ENCODE measurements around the gene OR52I2. TPM values are rescaled to one million over a fixed set of nuclear protein-coding genes. Genes with fewer than 3 reads are reported as not detected.
A peak's percentile ranks its signal among the peaks of the same experiment; 100 is the strongest.

The OR52I2 gene
- total RNA-seq, 1 donor from 2014 or later: not detected

GRCh38 chr11:4580124-4580523 lies 1.4 kb upstream of the OR52I2 start:
- Mint-ChIP-seq H3K4me1 (ENCODE audit: low read depth) (no peaks in the 10 kb centered on the region), H3K9me3 (ENCODE audit: low read depth) (no peaks in the 10 kb centered on the region), H3K27me3 (ENCODE audit: low read depth) (peaks cover 30% of the 10 kb centered on the region), H3K4me3 (ENCODE audit: unreplicated experiment) (no peak overlapping the region), H3K36me3 (ENCODE audit: low read depth) (peaks cover 2% of the 10 kb centered on the region), H3K27ac (ENCODE audit: unreplicated experiment) (no peak overlapping the region)
- TF ChIP-seq CTCF (IDR thresholded peaks at IDR 0.05): no peak
- DNase-seq (ENCODE audit: low spot score): no peak

- no peaks in the 10 kb centered on the region for H3K36me3 Mint-ChIP-seq (ENCODE audit: low read depth)
- no peaks in the 10 kb centered on the region for H3K9me3 Mint-ChIP-seq (ENCODE audit: low read depth)
- no peaks in the 10 kb centered on the region for H3K4me1 Mint-ChIP-seq (ENCODE audit: low read depth)
- no peak for DNase-seq (ENCODE audit: low spot score)
- no peak overlapping the region for H3K4me3 Mint-ChIP-seq (ENCODE audit: unreplicated experiment)
- no peak for TF ChIP-seq CTCF (IDR thresholded peaks at IDR 0.05)
- peaks cover 25% of the 10 kb centered on the region for H3K27me3 Mint-ChIP-seq (ENCODE audit: low read depth)
- no peak overlapping the region for H3K27ac Mint-ChIP-seq (ENCODE audit: unreplicated experiment)
These were observed 7.5 kb downstream of the OR52I2 start for GRCh38 chr11:4589017-4589416.

- Mint-ChIP-seq H3K4me3 (ENCODE audit: unreplicated experiment) (no peak within 1 kb of the TSS), H3K27ac (ENCODE audit: unreplicated experiment) (no peak within 1 kb of the TSS), H3K27me3 (ENCODE audit: low read depth) (peaks cover 6% of the 10 kb centered on the region), H3K9me3 (ENCODE audit: low read depth) (no peaks in the 10 kb centered on the region), H3K4me1 (ENCODE audit: low read depth) (no peaks in the 10 kb centered on the region), H3K36me3 (ENCODE audit: low read depth) (peaks cover 8% of the 10 kb centered on the region)
- no peak for DNase-seq (ENCODE audit: low spot score)
- no peak for TF ChIP-seq CTCF (IDR thresholded peaks at IDR 0.05)
These were observed 12.2 kb downstream of the OR52I2 start, which contains the start of gene OR52I1 for GRCh38 chr11:4593739-4594138. TSS of gene OR52I1 (plus strand) at chr11:4594039. CDS start at chr11:4594039, 0 bp downstream.

GRCh38 chr11:4605057-4605456 lies 23.5 kb downstream of the OR52I2 start:
- no peak for DNase-seq (ENCODE audit: low spot score)
- Mint-ChIP-seq H3K36me3 (ENCODE audit: low read depth) (peaks cover 20% of the 10 kb centered on the region), H3K27ac (ENCODE audit: unreplicated experiment) (no peak overlapping the region), H3K27me3 (ENCODE audit: low read depth) (no peaks in the 10 kb centered on the region), H3K4me1 (ENCODE audit: low read depth) (peaks cover 18% of the 10 kb centered on the region), H3K4me3 (ENCODE audit: unreplicated experiment) (no peak overlapping the region), H3K9me3 (ENCODE audit: low read depth) (no peaks in the 10 kb centered on the region)
- no peak for TF ChIP-seq CTCF (IDR thresholded peaks at IDR 0.05)

DNA sequence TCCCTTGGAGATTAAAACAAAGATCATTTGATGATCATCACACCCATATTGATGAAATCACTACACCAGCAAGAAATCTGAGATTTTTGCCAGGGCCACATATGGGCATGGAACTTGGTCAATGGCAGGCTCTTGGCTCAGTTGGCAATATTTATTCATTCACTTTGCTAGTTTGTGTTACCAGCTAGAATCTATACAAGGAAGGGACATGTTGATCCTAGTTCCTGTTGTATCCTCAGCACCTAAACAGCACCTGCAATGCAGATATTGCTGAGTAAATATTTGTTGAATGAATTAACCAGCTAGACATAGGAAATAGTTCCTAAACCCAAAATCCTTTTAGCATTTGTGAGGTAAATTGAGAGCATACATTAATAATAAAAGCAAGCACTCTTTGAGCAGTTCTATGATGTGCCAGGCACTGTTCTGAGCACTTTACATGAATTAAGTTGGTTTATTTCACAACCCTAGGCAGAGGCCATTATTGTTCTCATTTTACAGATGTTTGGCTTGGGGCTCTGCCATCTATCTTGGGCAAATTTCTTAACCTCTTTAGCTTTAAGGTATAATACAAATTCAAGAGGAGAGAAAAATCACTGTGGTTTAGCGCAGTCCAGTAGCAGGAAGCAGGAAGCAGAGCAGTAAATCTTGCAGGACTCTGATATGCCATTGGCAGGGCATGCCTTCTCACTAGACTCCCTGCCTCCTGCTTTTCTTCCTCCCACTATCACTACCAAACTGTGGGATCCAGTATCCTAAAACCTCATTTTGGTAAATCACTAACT lies 24.9 kb downstream of the OR52I2 start:
- peaks cover 10% of the 10 kb centered on the region for H3K36me3 Mint-ChIP-seq (ENCODE audit: low read depth)
- H3K27me3 Mint-ChIP-seq (ENCODE audit: low read depth): no peaks in the 10 kb centered on the region
- no peaks in the 10 kb centered on the region for H3K9me3 Mint-ChIP-seq (ENCODE audit: low read depth)
- TF ChIP-seq CTCF (IDR thresholded peaks at IDR 0.05): no peak
- H3K4me1 Mint-ChIP-seq (ENCODE audit: low read depth): peaks cover 18% of the 10 kb centered on the region
- H3K4me3 Mint-ChIP-seq (ENCODE audit: unreplicated experiment): peak overlapping the region; percentile 90
- no peak overlapping the region for H3K27ac Mint-ChIP-seq (ENCODE audit: unreplicated experiment)
- no peak for DNase-seq (ENCODE audit: low spot score)

Data from chondrocyte (in vitro differentiated cells).